Measurements from ENCODE around the gene PAM16.

The PAM16 gene

DNA sequence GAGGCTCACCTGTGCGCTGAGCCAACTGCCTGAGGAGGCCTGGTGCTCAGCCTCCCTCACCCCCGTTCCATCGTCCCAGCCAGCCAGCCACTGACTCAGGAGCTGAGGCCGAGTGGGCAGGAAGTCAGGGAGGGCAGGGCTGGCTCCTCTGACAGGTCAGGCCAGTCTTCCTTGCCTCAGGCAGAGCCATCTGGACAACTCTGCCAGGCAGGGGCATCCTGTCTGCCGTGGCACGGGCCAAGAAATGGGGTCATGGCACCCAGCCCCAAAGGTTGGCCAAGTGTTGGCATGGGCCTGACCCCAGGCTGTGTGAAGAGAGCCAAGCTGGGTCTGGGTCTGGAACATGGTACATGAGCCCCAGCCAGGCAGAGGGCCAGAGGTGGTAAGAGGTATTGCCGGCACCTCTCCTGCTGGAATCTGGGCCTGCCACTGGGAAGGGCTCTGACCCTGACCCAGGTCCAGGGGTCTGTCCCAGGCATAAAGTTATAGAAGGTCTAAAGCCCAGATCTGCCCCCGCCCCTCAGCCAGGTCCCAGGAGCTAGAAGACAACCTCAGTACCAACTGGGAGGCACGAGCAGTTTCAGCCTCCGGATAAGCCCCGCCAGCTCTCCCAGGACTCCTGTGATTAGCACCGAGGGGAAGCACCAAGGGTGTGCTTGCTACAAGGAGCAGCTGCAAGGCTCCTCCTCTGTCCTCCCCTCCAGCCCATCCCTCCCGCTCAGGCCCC lies 18.0 kb upstream of the PAM16 start:
- no peaks in the 10 kb centered on the region for H3K27me3 ChIP-seq (ENCODE audit: control insufficient read depth, insufficient read depth, low read length)
- no peak overlapping the region for H3K9ac ChIP-seq (ENCODE audit: low read depth, low read length)
- no peaks in the 10 kb centered on the region for H3K36me3 ChIP-seq (ENCODE audit: control insufficient read depth, insufficient read depth, low read length)
- H3K9me3 ChIP-seq (ENCODE audit: control insufficient read depth, insufficient read depth, low read length), result no peaks in the 10 kb centered on the region
- H3K4me1 ChIP-seq (ENCODE audit: control insufficient read depth, insufficient read depth, low read length), result peaks cover 17% of the 10 kb centered on the region
- no peak overlapping the region for H3K27ac ChIP-seq (ENCODE audit: low read depth, low read length)
- no peak overlapping the region for H3K4me3 ChIP-seq (ENCODE audit: low read depth, low read length)

DNA sequence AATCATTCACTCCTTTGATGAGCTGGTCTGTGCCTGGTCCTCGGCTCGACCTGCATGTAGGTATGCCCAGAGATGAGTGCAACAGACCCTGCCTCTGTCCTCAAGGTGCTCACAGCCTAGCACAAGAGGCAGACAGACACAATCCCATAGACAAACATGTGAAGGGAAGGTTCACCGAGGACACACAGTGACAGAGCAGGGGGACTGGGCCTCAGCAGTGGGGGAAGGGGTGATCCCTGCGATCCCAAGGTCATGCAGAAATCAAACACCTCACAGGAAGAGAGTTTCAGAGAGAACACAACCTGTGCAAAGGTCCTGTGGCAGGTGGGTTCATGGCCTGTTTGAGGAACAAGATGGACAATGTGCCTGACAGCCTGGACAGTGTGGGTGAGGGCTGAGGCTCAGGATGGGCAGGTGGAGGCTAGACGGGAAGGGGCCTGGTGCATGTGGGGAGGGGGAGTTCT lies 16.3 kb upstream of the PAM16 start:
- no peaks in the 10 kb centered on the region for H3K9me3 ChIP-seq (ENCODE audit: control insufficient read depth, insufficient read depth, low read length)
- H3K9ac ChIP-seq (ENCODE audit: low read depth, low read length), result no peak overlapping the region
- no peaks in the 10 kb centered on the region for H3K27me3 ChIP-seq (ENCODE audit: control insufficient read depth, insufficient read depth, low read length)
- H3K27ac ChIP-seq (ENCODE audit: low read depth, low read length), result no peak overlapping the region
- no peaks in the 10 kb centered on the region for H3K36me3 ChIP-seq (ENCODE audit: control insufficient read depth, insufficient read depth, low read length)
- no peak overlapping the region for H3K4me3 ChIP-seq (ENCODE audit: low read depth, low read length)
- H3K4me1 ChIP-seq (ENCODE audit: control insufficient read depth, insufficient read depth, low read length), result peaks cover 3% of the 10 kb centered on the region; the same call in 1 of the 2 replicates

DNA sequence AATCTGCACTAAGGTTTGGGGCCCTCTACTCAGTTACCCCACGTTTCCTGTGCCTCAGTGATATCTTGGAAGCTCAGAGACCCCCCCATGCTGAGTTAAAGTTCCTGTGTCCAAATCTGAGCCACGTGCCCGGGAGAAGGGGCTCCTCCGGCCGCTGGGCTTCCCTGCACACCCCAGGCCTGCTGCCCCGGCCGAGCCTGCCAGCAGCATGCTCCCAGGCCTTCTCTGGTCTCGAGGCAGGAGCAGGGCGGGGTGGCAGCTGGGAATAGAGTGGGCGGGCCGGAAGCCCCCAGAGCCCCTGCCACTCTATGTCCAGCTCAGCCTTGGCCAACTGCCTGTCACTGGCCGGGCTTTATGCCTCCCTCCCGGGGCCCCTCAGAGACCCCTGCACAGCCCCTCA lies 14.9 kb upstream of the PAM16 start:
- no peaks in the 10 kb centered on the region for H3K27me3 ChIP-seq (ENCODE audit: control insufficient read depth, insufficient read depth, low read length)
- no peak overlapping the region for H3K27ac ChIP-seq (ENCODE audit: low read depth, low read length)
- H3K4me3 ChIP-seq (ENCODE audit: low read depth, low read length), result no peak overlapping the region
- H3K9ac ChIP-seq (ENCODE audit: low read depth, low read length), result no peak overlapping the region
- H3K36me3 ChIP-seq (ENCODE audit: control insufficient read depth, insufficient read depth, low read length), result no peaks in the 10 kb centered on the region
- H3K4me1 ChIP-seq (ENCODE audit: control insufficient read depth, insufficient read depth, low read length), result no peaks in the 10 kb centered on the region
- no peaks in the 10 kb centered on the region for H3K9me3 ChIP-seq (ENCODE audit: control insufficient read depth, insufficient read depth, low read length)

DNA sequence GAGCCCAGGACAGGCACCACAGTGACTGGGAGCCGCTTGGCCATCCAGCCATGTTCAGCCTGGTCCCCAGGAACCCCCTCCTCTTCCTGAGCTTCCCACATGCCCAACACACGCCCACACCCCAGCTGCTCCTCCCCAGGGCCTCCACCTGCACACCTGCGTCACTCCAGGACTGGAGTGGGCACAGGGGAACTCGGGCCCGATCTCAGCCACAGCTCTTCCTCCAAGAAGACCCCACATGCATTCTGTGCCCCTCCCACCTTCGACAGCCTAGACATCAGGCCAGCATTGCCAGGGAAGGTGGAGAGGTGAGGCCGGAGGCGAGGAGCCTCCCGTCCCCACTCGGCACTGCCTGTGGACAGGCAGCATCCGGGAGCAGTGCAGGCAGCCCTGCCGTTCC lies 14.5 kb upstream of the PAM16 start:
- Histone ChIP-seq H3K27me3 (ENCODE audit: control insufficient read depth, insufficient read depth, low read length) (no peaks in the 10 kb centered on the region), H3K36me3 (ENCODE audit: control insufficient read depth, insufficient read depth, low read length) (no peaks in the 10 kb centered on the region), H3K9me3 (ENCODE audit: control insufficient read depth, insufficient read depth, low read length) (no peaks in the 10 kb centered on the region), H3K4me1 (ENCODE audit: control insufficient read depth, insufficient read depth, low read length) (no peaks in the 10 kb centered on the region), H3K4me3 (ENCODE audit: low read depth, low read length) (no peak overlapping the region), H3K9ac (ENCODE audit: low read depth, low read length) (no peak overlapping the region), H3K27ac (ENCODE audit: low read depth, low read length) (no peak overlapping the region)

DNA sequence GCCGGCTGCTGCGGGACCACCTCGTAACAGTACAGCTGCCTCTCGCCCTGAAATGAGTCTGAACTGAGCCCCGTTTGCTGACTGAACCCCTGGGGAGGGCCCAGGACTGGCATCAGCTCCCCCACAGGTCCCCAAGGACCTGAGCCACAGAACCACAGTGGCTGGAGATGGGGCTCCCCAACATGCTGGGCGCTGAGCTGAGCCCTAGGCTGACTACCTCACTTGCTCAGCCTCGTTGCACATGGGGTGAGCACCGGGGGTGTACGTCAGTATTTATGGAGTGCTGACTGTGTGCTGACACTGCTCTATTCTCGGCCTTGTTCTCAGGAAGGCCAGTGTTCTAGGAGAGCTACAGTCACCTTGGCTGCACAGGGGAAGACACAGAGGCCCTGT lies 13.9 kb upstream of the PAM16 start:
- Histone ChIP-seq H3K36me3 (ENCODE audit: control insufficient read depth, insufficient read depth, low read length) (no peaks in the 10 kb centered on the region), H3K9me3 (ENCODE audit: control insufficient read depth, insufficient read depth, low read length) (no peaks in the 10 kb centered on the region), H3K27me3 (ENCODE audit: control insufficient read depth, insufficient read depth, low read length) (no peaks in the 10 kb centered on the region), H3K27ac (ENCODE audit: low read depth, low read length) (no peak overlapping the region), H3K9ac (ENCODE audit: low read depth, low read length) (no peak overlapping the region), H3K4me3 (ENCODE audit: low read depth, low read length) (no peak overlapping the region), H3K4me1 (ENCODE audit: control insufficient read depth, insufficient read depth, low read length) (no peaks in the 10 kb centered on the region)

DNA sequence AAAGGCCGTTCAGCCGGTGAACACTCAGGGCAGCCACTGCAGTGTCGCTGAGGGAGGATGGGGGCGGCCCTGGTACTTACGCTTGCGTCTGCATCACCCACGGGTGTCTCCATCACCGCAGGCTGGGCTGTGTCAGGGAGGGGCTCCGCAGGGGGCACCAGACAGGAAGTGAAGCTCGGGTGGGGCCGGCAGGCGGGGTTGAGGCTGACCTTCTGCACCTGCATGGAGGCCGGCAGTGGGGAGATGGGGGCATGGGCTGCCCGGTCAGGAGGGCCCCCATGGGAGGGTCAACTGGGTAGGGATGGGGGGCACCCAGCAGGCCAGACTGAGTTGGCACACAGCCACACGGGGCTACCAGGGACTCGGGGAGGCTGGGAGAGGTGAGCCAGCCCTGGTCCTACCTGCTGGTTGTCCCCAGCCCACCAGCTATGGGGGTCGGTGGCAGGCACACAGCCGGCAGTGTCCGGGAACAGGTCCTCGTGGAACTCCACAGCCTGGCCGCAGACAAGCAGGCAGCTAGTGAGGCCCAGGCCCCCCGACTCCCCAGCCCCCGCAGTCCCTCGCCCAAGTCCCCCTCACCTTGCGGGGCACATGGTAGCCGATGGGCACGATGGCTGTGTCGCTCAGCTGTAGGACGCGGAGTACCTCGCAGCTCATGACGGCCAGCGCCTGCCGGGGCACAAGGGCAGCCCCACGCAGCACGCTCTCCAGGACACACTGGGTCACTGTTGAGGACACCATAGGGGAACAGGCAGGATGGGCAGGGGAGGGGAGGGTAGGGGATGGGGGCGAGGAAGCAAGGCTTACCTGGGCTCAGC lies 13.3 kb upstream of the PAM16 start:
- no peak overlapping the region for H3K9ac ChIP-seq (ENCODE audit: low read depth, low read length)
- no peak overlapping the region for H3K4me3 ChIP-seq (ENCODE audit: low read depth, low read length)
- H3K36me3 ChIP-seq (ENCODE audit: control insufficient read depth, insufficient read depth, low read length), result no peaks in the 10 kb centered on the region
- H3K4me1 ChIP-seq (ENCODE audit: control insufficient read depth, insufficient read depth, low read length), result no peaks in the 10 kb centered on the region
- H3K9me3 ChIP-seq (ENCODE audit: control insufficient read depth, insufficient read depth, low read length), result no peaks in the 10 kb centered on the region
- no peak overlapping the region for H3K27ac ChIP-seq (ENCODE audit: low read depth, low read length)
- no peaks in the 10 kb centered on the region for H3K27me3 ChIP-seq (ENCODE audit: control insufficient read depth, insufficient read depth, low read length)

DNA sequence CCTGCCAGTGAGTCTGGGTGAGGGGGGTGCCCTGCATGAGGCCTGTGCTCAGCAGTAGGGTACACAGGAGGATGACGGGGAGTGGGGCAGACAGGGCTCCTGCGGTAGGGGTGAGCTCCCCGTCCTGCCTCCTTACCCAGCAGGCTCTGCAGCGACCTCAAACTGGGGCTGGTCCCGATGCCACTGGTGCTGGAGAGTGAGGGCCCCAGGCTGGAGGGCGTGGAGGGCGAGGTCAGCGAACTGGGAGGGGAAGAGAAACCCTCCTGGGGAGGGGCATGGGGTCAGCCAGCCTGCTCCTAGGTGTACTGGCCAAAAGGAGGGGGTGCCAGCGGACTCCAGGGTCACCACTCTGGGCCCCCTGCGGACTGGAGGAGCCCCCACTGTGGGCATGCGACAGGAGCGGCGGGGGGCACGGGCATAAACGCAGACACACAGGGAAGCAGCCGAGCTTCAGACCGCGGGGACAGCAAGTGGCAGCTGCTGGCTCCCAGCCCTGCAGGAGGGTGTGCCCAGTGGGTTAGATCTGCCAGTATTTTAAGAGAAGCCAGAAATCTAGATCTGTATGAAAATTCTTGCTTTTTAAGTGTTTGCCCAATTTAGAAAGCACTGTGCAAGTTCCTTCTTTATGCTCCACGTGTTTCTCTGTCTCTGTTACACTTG lies 11.5 kb upstream of the PAM16 start:
- Histone ChIP-seq H3K9me3 (ENCODE audit: control insufficient read depth, insufficient read depth, low read length) (no peaks in the 10 kb centered on the region), H3K36me3 (ENCODE audit: control insufficient read depth, insufficient read depth, low read length) (no peaks in the 10 kb centered on the region), H3K4me3 (ENCODE audit: low read depth, low read length) (no peak overlapping the region), H3K4me1 (ENCODE audit: control insufficient read depth, insufficient read depth, low read length) (0 out of 2 replicates have a peak, but pooled peaks cover 2% of the 10 kb centered on the region), H3K27me3 (ENCODE audit: control insufficient read depth, insufficient read depth, low read length) (no peaks in the 10 kb centered on the region), H3K9ac (ENCODE audit: low read depth, low read length) (no peak overlapping the region), H3K27ac (ENCODE audit: low read depth, low read length) (no peak overlapping the region)

DNA sequence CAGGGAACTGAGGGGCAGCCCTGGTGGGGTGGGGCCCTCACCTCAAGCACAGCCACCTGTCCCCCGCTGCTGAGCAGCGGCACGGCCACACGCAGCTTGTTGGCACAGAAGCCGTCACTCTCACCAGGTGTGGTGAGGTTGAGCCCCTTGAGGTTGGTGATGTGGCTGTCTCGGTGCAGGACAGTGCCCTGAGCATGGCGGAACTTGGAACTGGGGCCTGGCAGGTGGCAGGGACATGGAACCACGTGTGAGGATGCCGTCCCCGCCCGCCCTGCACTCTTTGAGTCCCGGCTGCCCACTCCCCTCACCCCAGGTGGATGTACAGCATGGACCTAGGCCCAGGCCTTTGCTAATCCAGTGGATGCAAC lies 10.8 kb upstream of the PAM16 start:
- Histone ChIP-seq H3K36me3 (ENCODE audit: control insufficient read depth, insufficient read depth, low read length) (no peaks in the 10 kb centered on the region), H3K4me3 (ENCODE audit: low read depth, low read length) (no peak overlapping the region), H3K9ac (ENCODE audit: low read depth, low read length) (no peak overlapping the region), H3K4me1 (ENCODE audit: control insufficient read depth, insufficient read depth, low read length) (0 out of 2 replicates have a peak, but pooled peaks cover 2% of the 10 kb centered on the region), H3K27ac (ENCODE audit: low read depth, low read length) (no peak overlapping the region), H3K27me3 (ENCODE audit: control insufficient read depth, insufficient read depth, low read length) (no peaks in the 10 kb centered on the region), H3K9me3 (ENCODE audit: control insufficient read depth, insufficient read depth, low read length) (no peaks in the 10 kb centered on the region)

DNA sequence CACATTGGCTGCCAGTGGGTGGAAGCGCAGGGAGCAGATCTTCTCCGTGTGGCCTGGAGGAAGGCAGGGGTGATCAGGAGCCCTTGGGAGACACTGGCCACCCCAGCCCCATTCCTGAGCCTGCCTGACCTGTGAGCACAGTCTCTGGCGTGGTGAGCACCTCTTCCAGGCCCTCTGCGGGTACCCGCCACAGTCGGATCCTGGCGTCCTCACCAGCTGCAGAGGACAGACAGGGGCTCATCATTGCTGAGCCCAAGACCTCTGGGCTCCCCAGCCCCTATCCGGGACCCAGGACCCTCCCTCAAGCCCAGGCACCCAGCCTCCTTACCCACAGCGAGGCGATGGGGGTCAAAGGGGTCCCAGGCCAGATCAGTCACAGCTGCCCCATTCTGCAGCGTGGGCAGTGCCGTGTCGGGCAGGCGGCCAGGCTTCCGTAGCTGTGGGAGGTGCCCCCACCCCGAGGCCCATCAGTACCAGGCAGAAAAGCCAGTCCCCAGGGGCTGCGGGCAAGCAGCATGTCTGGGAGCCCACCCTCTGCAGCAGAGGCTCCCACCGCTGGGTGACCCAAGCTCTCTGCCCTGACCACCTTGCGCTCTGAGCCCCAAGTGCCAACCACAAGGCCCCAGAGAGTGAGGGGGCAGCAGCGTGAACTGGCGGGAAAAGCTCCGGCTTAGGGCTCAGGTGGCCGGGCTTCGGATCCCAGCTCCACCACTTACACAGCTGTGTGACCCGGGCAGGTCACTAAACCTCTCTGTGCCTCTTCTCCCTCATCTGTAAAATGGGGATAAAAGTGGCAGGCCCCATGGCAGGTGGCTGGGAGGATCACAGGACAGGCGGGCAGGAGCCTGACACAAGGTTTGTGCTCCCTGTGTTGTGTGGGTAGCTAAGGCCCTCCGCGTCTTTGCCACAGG lies 10.2 kb upstream of the PAM16 start:
- Histone ChIP-seq H3K36me3 (ENCODE audit: control insufficient read depth, insufficient read depth, low read length) (no peaks in the 10 kb centered on the region), H3K9ac (ENCODE audit: low read depth, low read length) (no peak overlapping the region), H3K27ac (ENCODE audit: low read depth, low read length) (no peak overlapping the region), H3K4me1 (ENCODE audit: control insufficient read depth, insufficient read depth, low read length) (0 out of 2 replicates have a peak, but pooled peaks cover 2% of the 10 kb centered on the region), H3K4me3 (ENCODE audit: low read depth, low read length) (no peak overlapping the region), H3K9me3 (ENCODE audit: control insufficient read depth, insufficient read depth, low read length) (no peaks in the 10 kb centered on the region), H3K27me3 (ENCODE audit: control insufficient read depth, insufficient read depth, low read length) (no peaks in the 10 kb centered on the region)

DNA sequence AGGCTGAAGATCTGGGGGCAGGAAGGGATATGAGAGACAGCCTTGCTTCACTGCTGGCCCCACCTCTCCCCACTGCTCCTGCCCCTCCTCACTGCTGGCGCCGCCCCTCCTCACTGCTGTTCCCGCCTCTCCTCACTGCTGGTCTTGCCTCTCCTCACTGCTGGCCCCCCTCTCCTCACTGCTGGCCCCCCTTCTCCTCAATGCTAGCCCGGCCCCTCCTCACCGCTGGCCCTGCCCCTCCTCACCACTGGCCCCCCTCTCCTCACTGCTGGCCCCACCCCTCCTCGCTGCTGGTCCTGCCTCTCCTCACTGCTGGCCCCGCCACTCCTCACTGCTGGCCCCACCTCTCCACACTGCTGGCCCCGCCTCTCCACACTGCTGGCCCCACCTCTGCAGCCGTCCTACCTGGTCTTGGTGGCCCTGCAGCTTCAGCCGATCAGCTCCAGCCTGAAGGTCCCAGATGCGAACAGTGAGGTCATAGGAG lies 9.5 kb upstream of the PAM16 start:
- no peaks in the 10 kb centered on the region for H3K36me3 ChIP-seq (ENCODE audit: control insufficient read depth, insufficient read depth, low read length)
- H3K27me3 ChIP-seq (ENCODE audit: control insufficient read depth, insufficient read depth, low read length), result no peaks in the 10 kb centered on the region
- no peaks in the 10 kb centered on the region for H3K9me3 ChIP-seq (ENCODE audit: control insufficient read depth, insufficient read depth, low read length)
- H3K27ac ChIP-seq (ENCODE audit: low read depth, low read length), result no peak overlapping the region
- H3K9ac ChIP-seq (ENCODE audit: low read depth, low read length), result no peak overlapping the region
- H3K4me3 ChIP-seq (ENCODE audit: low read depth, low read length), result no peak overlapping the region
- H3K4me1 ChIP-seq (ENCODE audit: control insufficient read depth, insufficient read depth, low read length), result 0 out of 2 replicates have a peak, but pooled peaks cover 2% of the 10 kb centered on the region
